ENCODE data around the gene TULP4. TPM values are rescaled to one million over a fixed set of nuclear protein-coding genes. Genes with fewer than 3 reads are reported as not detected.
A peak's percentile ranks its signal among the peaks of the same experiment; 100 is the strongest.

Gene TULP4
- total RNA-seq, 1 experiment from 2014 or later, result 21.5 TPM

DNA sequence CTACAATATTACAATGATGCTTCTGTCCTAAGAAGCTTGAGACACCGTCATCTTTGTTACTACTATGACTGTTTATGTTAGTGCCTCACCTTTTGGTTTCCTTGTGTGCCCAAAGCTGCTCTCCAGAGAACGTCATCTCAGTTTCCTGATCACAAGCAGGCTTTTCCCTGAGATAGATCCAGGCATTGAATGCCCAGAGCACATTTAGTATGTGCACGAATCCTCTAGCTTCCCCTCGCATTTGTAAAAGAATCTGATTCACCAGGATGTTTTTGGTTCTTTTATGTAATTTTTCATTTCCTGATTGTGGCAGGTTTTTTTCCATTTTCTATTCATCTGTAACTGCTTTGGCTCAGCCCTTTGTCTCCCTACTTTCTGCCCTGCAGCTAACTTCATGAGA lies 147.5 kb downstream of the TULP4 start:
- ATAC-seq, result no peak
- H3K9me2 ChIP-seq (replicated peaks; ENCODE audit: low read length), result no peaks in the 10 kb centered on the region
- no peak overlapping the region for H3K4me2 ChIP-seq (ENCODE audit: low read length)

DNA sequence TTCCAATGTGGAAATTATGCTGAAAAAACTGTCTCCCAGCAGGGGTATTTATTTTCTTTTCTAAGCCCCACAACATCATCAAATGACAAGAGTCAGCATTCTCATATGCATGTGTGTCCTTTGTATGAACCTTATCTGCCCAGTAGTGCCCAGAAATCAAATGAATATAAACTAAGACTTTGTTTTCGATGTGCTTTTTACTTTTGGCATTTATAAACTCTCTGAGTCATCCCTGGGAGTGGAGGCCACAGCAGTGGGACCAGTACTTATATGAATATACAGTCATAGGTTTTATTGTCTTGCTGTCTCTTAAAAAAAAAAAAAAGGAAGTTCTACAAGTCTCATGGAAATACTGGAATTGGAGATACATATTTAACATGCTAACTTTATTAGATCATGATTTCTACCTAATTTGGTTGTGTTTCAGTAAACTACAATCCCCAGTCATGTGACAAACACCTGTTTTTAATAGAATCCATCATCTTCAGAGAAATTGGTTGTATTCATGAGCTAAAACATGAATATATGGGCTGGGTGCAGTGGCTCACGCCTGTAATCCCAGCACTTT lies 148.4 kb downstream of the TULP4 start:
- Histone ChIP-seq H3K9me3 (ENCODE audit: low read length) (no peaks in the 10 kb centered on the region), H3K27me3 (ENCODE audit: low read length) (no peaks in the 10 kb centered on the region), H3K4me1 (ENCODE audit: insufficient read depth, low read length) (peaks cover 22% of the 10 kb centered on the region), H3K79me2 (ENCODE audit: low read length) (no peaks in the 10 kb centered on the region), H3K27ac (ENCODE audit: low read length) (peak overlapping the region; percentile 22), H3F3A (ENCODE audit: low read length, unreplicated experiment) (no peaks in the 10 kb centered on the region), H3K4me3 (ENCODE audit: low read length) (no peak overlapping the region), H3K36me3 (ENCODE audit: low read depth, low read length) (no peaks in the 10 kb centered on the region), H4K20me1 (ENCODE audit: low read length) (no peaks in the 10 kb centered on the region), H3K4me2 (ENCODE audit: low read length) (peak overlapping the region; percentile 42), H3K9ac (ENCODE audit: low read length) (no peak overlapping the region), H2AFZ (ENCODE audit: low read length) (no peak overlapping the region), H3K9me2 (replicated peaks; ENCODE audit: low read length) (no peaks in the 10 kb centered on the region)
- TF ChIP-seq EZH2phosphoT487 (IDR thresholded peaks at IDR 0.05; ENCODE audit: borderline replicate concordance, low read length) (no peak), EZH2 (IDR thresholded peaks at IDR 0.05; ENCODE audit: low read length, unreplicated experiment) (no peak)
- TF ChIP-seq, protein P1, sequence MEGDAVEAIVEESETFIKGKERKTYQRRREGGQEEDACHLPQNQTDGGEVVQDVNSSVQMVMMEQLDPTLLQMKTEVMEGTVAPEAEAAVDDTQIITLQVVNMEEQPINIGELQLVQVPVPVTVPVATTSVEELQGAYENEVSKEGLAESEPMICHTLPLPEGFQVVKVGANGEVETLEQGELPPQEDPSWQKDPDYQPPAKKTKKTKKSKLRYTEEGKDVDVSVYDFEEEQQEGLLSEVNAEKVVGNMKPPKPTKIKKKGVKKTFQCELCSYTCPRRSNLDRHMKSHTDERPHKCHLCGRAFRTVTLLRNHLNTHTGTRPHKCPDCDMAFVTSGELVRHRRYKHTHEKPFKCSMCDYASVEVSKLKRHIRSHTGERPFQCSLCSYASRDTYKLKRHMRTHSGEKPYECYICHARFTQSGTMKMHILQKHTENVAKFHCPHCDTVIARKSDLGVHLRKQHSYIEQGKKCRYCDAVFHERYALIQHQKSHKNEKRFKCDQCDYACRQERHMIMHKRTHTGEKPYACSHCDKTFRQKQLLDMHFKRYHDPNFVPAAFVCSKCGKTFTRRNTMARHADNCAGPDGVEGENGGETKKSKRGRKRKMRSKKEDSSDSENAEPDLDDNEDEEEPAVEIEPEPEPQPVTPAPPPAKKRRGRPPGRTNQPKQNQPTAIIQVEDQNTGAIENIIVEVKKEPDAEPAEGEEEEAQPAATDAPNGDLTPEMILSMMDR (conservative IDR thresholded peaks at IDR 0.05; ENCODE audit: low read depth, low read length), result no peak
- BruUV-seq (replicated peaks), result no TSS peak
- CTCF ChIA-PET, result no interaction called here
- POLR2A ChIA-PET (ENCODE audit: unreplicated experiment), result interaction anchor here (0.7 kb wide), 1 partner anchor 43 kb away, joined by 10 read pairs; no protein-coding TSS in a partner anchor
- peak; percentile 92 for ATAC-seq
- intact Hi-C loops (cut with micrococcal nuclease), result no loop called here
- peak; percentile 63 for DNase-seq

More for the DNA sequence above, 147.5 kb downstream of the TULP4 start:
- Histone ChIP-seq H4K20me1 (ENCODE audit: low read length) (no peaks in the 10 kb centered on the region), H2AFZ (ENCODE audit: low read length) (no peak overlapping the region), H3K4me3 (ENCODE audit: low read length) (no peak overlapping the region), H3K79me2 (ENCODE audit: low read length) (no peaks in the 10 kb centered on the region), H3K9ac (ENCODE audit: low read length) (no peak overlapping the region), H3F3A (ENCODE audit: low read length, unreplicated experiment) (no peaks in the 10 kb centered on the region), H3K27ac (ENCODE audit: low read length) (no peak overlapping the region), H3K36me3 (ENCODE audit: low read depth, low read length) (no peaks in the 10 kb centered on the region), H3K4me1 (ENCODE audit: insufficient read depth, low read length) (peaks cover 22% of the 10 kb centered on the region), H3K9me3 (ENCODE audit: low read length) (no peaks in the 10 kb centered on the region), H3K27me3 (ENCODE audit: low read length) (no peaks in the 10 kb centered on the region)
- no peak for DNase-seq
- TF ChIP-seq EZH2phosphoT487 (IDR thresholded peaks at IDR 0.05; ENCODE audit: borderline replicate concordance, low read length), result no peak
- TF ChIP-seq, protein P1 (conservative IDR thresholded peaks at IDR 0.05; ENCODE audit: low read depth, low read length), result no peak
- no peak for TF ChIP-seq EZH2 (IDR thresholded peaks at IDR 0.05; ENCODE audit: low read length, unreplicated experiment)
- BruUV-seq (replicated peaks), result no TSS peak
- ChIA-PET POLR2A (ENCODE audit: unreplicated experiment) (no interaction called here), CTCF (interaction anchor here (0.7 kb wide), 1 partner anchor 246 kb away, joined by 3 read pairs; no protein-coding TSS in a partner anchor)
- intact Hi-C loops (cut with micrococcal nuclease), result no loop called here

DNA sequence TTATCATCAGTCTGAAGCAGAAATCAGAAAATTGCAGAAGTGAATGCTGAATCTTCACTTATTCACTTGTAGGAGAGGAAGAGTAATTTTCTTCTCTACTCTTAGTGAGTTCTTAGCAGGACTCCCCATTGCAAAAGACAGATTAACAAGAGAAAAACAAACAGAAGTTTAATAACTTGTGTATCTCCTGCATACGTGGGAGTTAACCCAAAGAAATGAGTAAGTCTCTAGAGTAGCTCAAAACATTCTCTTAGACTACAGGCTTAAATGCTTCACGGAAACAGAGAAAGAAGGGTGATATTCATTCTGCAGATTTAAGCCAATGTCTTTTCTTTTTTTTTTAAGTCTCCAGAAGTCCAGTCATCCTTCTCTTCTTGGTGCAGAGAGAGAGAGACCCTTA lies 149.7 kb downstream of the TULP4 start:
- H3K9ac ChIP-seq (ENCODE audit: low read length), result no peak overlapping the region
- no peaks in the 10 kb centered on the region for H3K9me3 ChIP-seq (ENCODE audit: low read length)
- no peak overlapping the region for H3K27ac ChIP-seq (ENCODE audit: low read length)
- no peaks in the 10 kb centered on the region for H3K36me3 ChIP-seq (ENCODE audit: low read depth, low read length)
- ChIA-PET POLR2A (ENCODE audit: unreplicated experiment) (no interaction called here), CTCF (interaction anchor here (0.7 kb wide), 1 partner anchor 13 kb away, joined by 5 read pairs; no protein-coding TSS in a partner anchor)
- H3K4me2 ChIP-seq (ENCODE audit: low read length), result no peak overlapping the region
- H3K79me2 ChIP-seq (ENCODE audit: low read length), result no peaks in the 10 kb centered on the region
- DNase-seq (peak; percentile 24), ATAC-seq (peak; percentile 42; the same call in 1 of the 2 replicates)
- no TSS peak for BruUV-seq (replicated peaks)
- TF ChIP-seq, protein P1 (conservative IDR thresholded peaks at IDR 0.05; ENCODE audit: low read depth, low read length), result no peak
- TF ChIP-seq EZH2 (IDR thresholded peaks at IDR 0.05; ENCODE audit: low read length, unreplicated experiment), result no peak
- TF ChIP-seq EZH2phosphoT487 (IDR thresholded peaks at IDR 0.05; ENCODE audit: borderline replicate concordance, low read length), result no peak
- intact Hi-C loops (cut with micrococcal nuclease), result no loop called here
- H3K9me2 ChIP-seq (replicated peaks; ENCODE audit: low read length), result no peaks in the 10 kb centered on the region
- no peak overlapping the region for H3K4me3 ChIP-seq (ENCODE audit: low read length)
- no peaks in the 10 kb centered on the region for H3F3A ChIP-seq (ENCODE audit: low read length, unreplicated experiment)
- H2AFZ ChIP-seq (ENCODE audit: low read length), result no peak overlapping the region
- no peaks in the 10 kb centered on the region for H3K27me3 ChIP-seq (ENCODE audit: low read length)
- H4K20me1 ChIP-seq (ENCODE audit: low read length), result no peaks in the 10 kb centered on the region
- H3K4me1 ChIP-seq (ENCODE audit: insufficient read depth, low read length), result peaks cover 22% of the 10 kb centered on the region

Data from PC-3 (cell line).